H9 (cell line): ENCODE results near the gene RNLS. TPM values are rescaled to one million over a fixed set of nuclear protein-coding genes. Genes with fewer than 3 reads are reported as not detected.

Source experiments
- DNase-seq: peaks from one replicate; pipeline ENCODE4 v3.0.0-alpha.2; 2017
- H2AFZ ChIP-seq: one replicate; pipeline ENCODE4 v1.6.1; 2013; ENCODE audit warnings: mild to moderate bottlenecking, low read length, control low read depth, moderate library complexity
- H2AK5ac ChIP-seq: 2 replicates; pipeline ENCODE4 v1.6.1; 2013; ENCODE audit warnings: low read length, control low read depth, mixed read lengths; ENCODE audit not compliant: insufficient read length
- H2BK120ac ChIP-seq: one replicate; pipeline ENCODE4 v1.6.1; 2013; ENCODE audit warnings: low read depth, mild to moderate bottlenecking, low read length, control low read depth, inconsistent platforms; ENCODE audit not compliant: poor library complexity, severe bottlenecking
- H2BK12ac ChIP-seq: 2 replicates; pipeline ENCODE4 v1.6.1; 2013; ENCODE audit warnings: low read length, control low read depth, mixed read lengths, low read depth; ENCODE audit not compliant: insufficient read length
- H2BK15ac ChIP-seq: 2 replicates; pipeline ENCODE4 v1.6.1; 2013; ENCODE audit warnings: low read depth, low read length, control low read depth
- H2BK20ac ChIP-seq: one replicate; pipeline ENCODE4 v1.6.1; 2013; ENCODE audit warnings: low read depth, mild to moderate bottlenecking, low read length, control low read depth, inconsistent platforms; ENCODE audit not compliant: poor library complexity, severe bottlenecking
- H2BK5ac ChIP-seq: 2 replicates; pipeline ENCODE4 v1.6.1; 2013; ENCODE audit warnings: low read length, control low read depth, mixed read lengths; ENCODE audit not compliant: insufficient read length
- H3K14ac ChIP-seq: 2 replicates; pipeline ENCODE4 v1.6.1; 2013; ENCODE audit warnings: low read length, control low read depth; ENCODE audit not compliant: insufficient read depth
- H3K18ac ChIP-seq: 2 replicates; pipeline ENCODE4 v1.6.1; 2013; ENCODE audit warnings: low read depth, mild to moderate bottlenecking, mixed read lengths, low read length, control low read depth; ENCODE audit not compliant: insufficient read length
- H3K23ac ChIP-seq: 2 replicates; pipeline ENCODE4 v1.6.1; 2013; ENCODE audit warnings: low read length, control low read depth, mixed read lengths, low read depth; ENCODE audit not compliant: insufficient read length
- H3K23me2 ChIP-seq: 2 replicates; pipeline ENCODE4 v1.6.1; 2013; ENCODE audit warnings: low read depth, mild to moderate bottlenecking, mixed read lengths, low read length, control low read depth; ENCODE audit not compliant: insufficient read length, poor library complexity, severe bottlenecking
- H3K27ac ChIP-seq: 2 replicates; pipeline ENCODE4 v1.5.1; 2013; ENCODE audit warnings: low read length, control low read depth, mixed read lengths, low read depth; ENCODE audit not compliant: insufficient read length
- H3K27me3 ChIP-seq: 2 replicates; pipeline ENCODE4 v1.6.1; 2013; ENCODE audit warnings: low read length, control low read depth, inconsistent platforms; ENCODE audit not compliant: insufficient read depth
- H3K4ac ChIP-seq: 2 replicates; pipeline ENCODE4 v1.6.1; 2013; ENCODE audit warnings: low read depth, mild to moderate bottlenecking, control low read depth, inconsistent platforms, low read length, moderate library complexity
- H3K4me1 ChIP-seq: 2 replicates; pipeline ENCODE4 v1.6.1; 2013; ENCODE audit warnings: low read length, control low read depth, inconsistent platforms; ENCODE audit not compliant: insufficient read depth
- H3K4me2 ChIP-seq: 2 replicates; pipeline ENCODE4 v1.6.1; 2013; ENCODE audit warnings: low read length, control low read depth, mixed read lengths; ENCODE audit not compliant: insufficient read length, insufficient read depth
- H3K56ac ChIP-seq: 2 replicates; pipeline ENCODE4 v1.6.1; 2013; ENCODE audit warnings: low read depth, mild to moderate bottlenecking, mixed read lengths, low read length, control low read depth; ENCODE audit not compliant: insufficient read length
- H3K79me1 ChIP-seq: 2 replicates; pipeline ENCODE4 v1.6.1; 2013; ENCODE audit warnings: low read depth, mild to moderate bottlenecking, moderate library complexity, low read length, control low read depth, inconsistent platforms; ENCODE audit not compliant: insufficient read depth, poor library complexity, severe bottlenecking
- H3K79me2 ChIP-seq: 2 replicates; pipeline ENCODE4 v1.6.1; 2013; ENCODE audit warnings: low read length, control low read depth, inconsistent platforms; ENCODE audit not compliant: insufficient read depth
- H3K9ac ChIP-seq: 2 replicates; pipeline ENCODE4 v1.6.1; 2013; ENCODE audit warnings: low read length, control low read depth, mixed read lengths; ENCODE audit not compliant: insufficient read length; ENCODE audit errors: extremely low read depth
- H3K9me3 ChIP-seq: one replicate; pipeline ENCODE4 v1.6.1; 2013; ENCODE audit warnings: low read depth, low read length, inconsistent platforms; ENCODE audit not compliant: control insufficient read depth
- H3T11ph ChIP-seq: one replicate; pipeline ENCODE4 v1.6.1; 2013; ENCODE audit warnings: mild to moderate bottlenecking, low read length, control low read depth, inconsistent platforms
- H4K20me1 ChIP-seq: one replicate; pipeline ENCODE4 v1.6.1; 2013; ENCODE audit not compliant: control insufficient read depth, insufficient read length, insufficient read depth
- H4K5ac ChIP-seq: 2 replicates; pipeline ENCODE4 v1.6.1; 2013; ENCODE audit warnings: low read depth, mild to moderate bottlenecking, mixed read lengths, low read length, control low read depth; ENCODE audit not compliant: insufficient read length
- H4K8ac ChIP-seq: replicated peaks from 2 replicates; pipeline ENCODE4 v1.6.1; 2013; ENCODE audit warnings: low read length, control low read depth, mixed read lengths, low read depth; ENCODE audit not compliant: insufficient read length
- H4K91ac ChIP-seq: 2 replicates; pipeline ENCODE4 v1.6.1; 2013; ENCODE audit warnings: low read depth, mild to moderate bottlenecking, moderate library complexity, mixed read lengths, low read length, control low read depth; ENCODE audit not compliant: insufficient read length
- H3K27ac Mint-ChIP-seq, 3 experiments: 2 replicates in 2 of 3; 3 replicates in 1 of 3; pipeline ENCODE4 v1.8.0; 2020 to 2021; ENCODE audit warnings: mixed read lengths in 3 of 3, mild to moderate bottlenecking in 1 of 3, moderate library complexity in 1 of 3
- H3K27me3 Mint-ChIP-seq: 2 replicates; pipeline ENCODE4 v1.8.0; 2021; ENCODE audit warnings: low read depth, mild to moderate bottlenecking, moderate library complexity, mixed read lengths
- H3K36me3 Mint-ChIP-seq, 3 experiments: 2 replicates in 2 of 3; 3 replicates in 1 of 3; pipeline ENCODE4 v1.8.0; 2020 to 2021; ENCODE audit warnings: low read depth in 3 of 3, mixed read lengths in 3 of 3; ENCODE audit not compliant: insufficient read depth in 1 of 3
- H3K4me1 Mint-ChIP-seq, 2 experiments: 2 replicates each; pipeline ENCODE4 v1.8.0; 2020; ENCODE audit warnings: mixed read lengths in 2 of 2
- H3K4me3 Mint-ChIP-seq, 2 experiments: 2 replicates in 1 of 2; 3 replicates in 1 of 2; pipeline ENCODE4 v1.8.0; 2020 to 2021; ENCODE audit warnings: mild to moderate bottlenecking in 2 of 2, mixed read lengths in 2 of 2, moderate library complexity in 1 of 2
- H3K9me3 Mint-ChIP-seq, 2 experiments: 2 replicates in 1 of 2; 3 replicates in 1 of 2; pipeline ENCODE4 v1.8.0; 2020; ENCODE audit warnings: mild to moderate bottlenecking in 2 of 2, mixed read lengths in 2 of 2, moderate library complexity in 1 of 2
- CTCF ChIP-seq: fragments of 200-600 bp; sonication (generic); conservative IDR thresholded peaks from 3 replicates; pipeline ENCODE4 v1.8.0; 2021; ENCODE audit warnings: antibody characterized with exemption, mild to moderate bottlenecking
- WGBS: extraction: QIAGEN DNeasy Blood & Tissue Kit; methylation state at CpG from one replicate; pipeline ENCODE4 v1.1.7; 2013; ENCODE audit warnings: missing lambda C conversion rate, low lambda C conversion rate, mixed read lengths; ENCODE audit not compliant: insufficient read length; ENCODE audit errors: extremely low coverage; 5-methylcytosine and 5-hydroxymethylcytosine counted together
- total RNA-seq: library from RNA; stranded (reverse); gene quantifications from 2 replicates; pipeline ENCODE4 v1.2.1, GENCODE V29; 2021

RNLS gene
- total RNA-seq, 1 experiment from 2014 or later, result 7.5 TPM

- H3K9me3 Mint-ChIP-seq, result no peaks in the 10 kb centered on the region
Measured at GRCh38 chr10:88383276-88383675, 199.8 kb downstream of the RNLS start.

More at GRCh38 chr10:88383276-88383675, 199.8 kb downstream of the RNLS start:
- H3K9me3 ChIP-seq, result no peaks in the 10 kb centered on the region
- H2AK5ac ChIP-seq, result no peak overlapping the region
- no peak overlapping the region for H2BK5ac ChIP-seq
- no peak overlapping the region for H3K4ac ChIP-seq
- no peak overlapping the region for H3K9ac ChIP-seq
- no peak overlapping the region for H3K4me2 ChIP-seq
- H3K4me3 Mint-ChIP-seq, result no peak overlapping the region
- no peak overlapping the region for H2AFZ ChIP-seq
- H3K23ac ChIP-seq, result no peak overlapping the region
- no peak overlapping the region for H2BK15ac ChIP-seq
- DNase-seq, result no peak
- H3K27ac Mint-ChIP-seq, result no peak overlapping the region
- TF ChIP-seq CTCF, result no peak
- H3K4me1 ChIP-seq, result no peaks in the 10 kb centered on the region
- no peak overlapping the region for H4K5ac ChIP-seq
- H2BK12ac ChIP-seq, result no peak overlapping the region
- H3K4me1 Mint-ChIP-seq, result peaks cover 0 to 4% of the 10 kb centered on the region in 2 experiments; a peak in 2 of 4 replicates
- H3K27me3 ChIP-seq, result no peaks in the 10 kb centered on the region
- no peaks in the 10 kb centered on the region for H3K23me2 ChIP-seq
- H3K79me2 ChIP-seq, result no peaks in the 10 kb centered on the region
- H3T11ph ChIP-seq, result no peak overlapping the region
- H3K14ac ChIP-seq, result no peak overlapping the region
- no peak overlapping the region for H3K18ac ChIP-seq
- H4K91ac ChIP-seq, result no peak overlapping the region
- no peak overlapping the region for H2BK120ac ChIP-seq
- H3K27ac ChIP-seq, result no peak overlapping the region
- H2BK20ac ChIP-seq, result no peak overlapping the region
- no peak overlapping the region for H3K56ac ChIP-seq
- no peaks in the 10 kb centered on the region for H4K20me1 ChIP-seq
- WGBS, result no CpG with 5 or more reads among the region's 1 CpG
- no peaks in the 10 kb centered on the region for H3K27me3 Mint-ChIP-seq
- no peaks in the 10 kb centered on the region for H3K36me3 Mint-ChIP-seq
- no peaks in the 10 kb centered on the region for H3K79me1 ChIP-seq
- no peak overlapping the region for H4K8ac ChIP-seq
